ENCODE data around the gene LRP5.

- TF ChIP-seq CTCF (IDR thresholded peaks at IDR 0.05) (no peak), POLR2A (IDR thresholded peaks at IDR 0.05) (no peak)
These were observed 53.6 kb downstream of the LRP5 start for GRCh38 chr11:68365943-68366435.

Data from thyroid gland (tissue), 4 donors.